Naive thymus-derived CD4-positive, alpha-beta T cell (primary cell): ENCODE results near the gene PPM1D. TPM values are rescaled to one million over a fixed set of nuclear protein-coding genes. Genes with fewer than 3 reads are reported as not detected.
A peak's percentile ranks its signal among the peaks of the same experiment; 100 is the strongest.
"Not testable (repeated sequence)": the region's sequence is repeated elsewhere in the genome, so short reads cannot be mapped to it uniquely, and the experiment has no call there.

ENCODE experiments used
- ATAC-seq: fragments of 150-1000 bp; cut with Tn5 transposase; 2 replicates; pipeline ENCODE4 v1.10.0; 2021; ENCODE audit warnings: mild to moderate bottlenecking, moderate library complexity
- CTCF ChIA-PET: fragments of 350-600 bp; sonication (Branson Sonifier 250); formaldehyde crosslinking; loops from one replicate; lab custom pipeline; 2021; ENCODE audit warnings: antibody characterized with exemption; lab: Charles Lee
- POLR2A ChIA-PET: fragments of 350-600 bp; sonication (Branson Sonifier 250); formaldehyde crosslinking; loops from one replicate; lab custom pipeline; 2021; ENCODE audit warnings: antibody characterized with exemption, inconsistent platforms; lab: Charles Lee
- DNase-seq, 9 donors: peaks; one replicate each; pipeline versions ENCODE4 v3.0.0 to v3.0.0-alpha.2; 2020 to 2022; ENCODE audit warnings: mixed read lengths in 1 of 9
- H3K27ac ChIP-seq: one replicate; pipeline ENCODE4 v1.7.0; 2013; ENCODE audit warnings: mild to moderate bottlenecking, low read depth, low read length, moderate library complexity
- H3K27me3 ChIP-seq, 2 donors: one replicate each; pipeline ENCODE4 v1.7.0; 2013; ENCODE audit warnings: low read length in 2 of 2, mild to moderate bottlenecking in 2 of 2, moderate library complexity in 2 of 2; ENCODE audit not compliant: control insufficient read depth in 2 of 2, insufficient read depth in 2 of 2
- H3K36me3 ChIP-seq, 3 experiments: 1 replicate in 2 of 3; 2 replicates in 1 of 3; pipeline ENCODE4 v1.7.0; 2013; ENCODE audit warnings: low read length in 3 of 3, mild to moderate bottlenecking in 3 of 3, moderate library complexity in 1 of 3; ENCODE audit not compliant: insufficient read depth in 3 of 3, control insufficient read depth in 2 of 3
- H3K4me1 ChIP-seq, 2 donors: one replicate each; pipeline ENCODE4 v1.7.0; 2013; ENCODE audit warnings: low read length in 2 of 2, mild to moderate bottlenecking in 2 of 2, moderate library complexity in 1 of 2; ENCODE audit not compliant: control insufficient read depth in 2 of 2, insufficient read depth in 2 of 2
- H3K4me3 ChIP-seq: 2 replicates; pipeline ENCODE4 v1.7.0; 2013; ENCODE audit warnings: mild to moderate bottlenecking, low read length
- H3K9me3 ChIP-seq, 3 experiments: 1 replicate in 2 of 3; 2 replicates in 1 of 3; pipeline ENCODE4 v1.7.0; 2013; ENCODE audit warnings: low read length in 3 of 3; ENCODE audit not compliant: control insufficient read depth in 2 of 3
- H3K27ac Mint-ChIP-seq, 9 donors: one replicate each; pipeline ENCODE4 v1.8.0; 2020 to 2022; ENCODE audit warnings: mixed read lengths in 9 of 9, mild to moderate bottlenecking in 8 of 9, moderate library complexity in 5 of 9, inconsistent platforms in 2 of 9
- H3K27me3 Mint-ChIP-seq, 5 donors: one replicate each; pipeline ENCODE4 v1.8.0; 2021 to 2022; ENCODE audit warnings: mixed read lengths in 5 of 5, mild to moderate bottlenecking in 1 of 5
- H3K36me3 Mint-ChIP-seq, 5 donors: one replicate each; pipeline ENCODE4 v1.8.0; 2020 to 2022; ENCODE audit warnings: mixed read lengths in 5 of 5, mild to moderate bottlenecking in 3 of 5, inconsistent platforms in 1 of 5
- H3K4me1 Mint-ChIP-seq, 7 donors: one replicate each; pipeline ENCODE4 v1.8.0; 2020 to 2022; ENCODE audit warnings: mixed read lengths in 7 of 7, mild to moderate bottlenecking in 3 of 7, inconsistent platforms in 1 of 7
- H3K4me3 Mint-ChIP-seq, 10 donors: one replicate each; pipeline ENCODE4 v1.8.0; 2020 to 2022; ENCODE audit warnings: mild to moderate bottlenecking in 10 of 10, mixed read lengths in 10 of 10, moderate library complexity in 6 of 10, inconsistent platforms in 2 of 10
- H3K9me3 Mint-ChIP-seq, 11 donors: one replicate each; pipeline ENCODE4 v1.8.0; 2020 to 2022; ENCODE audit warnings: mixed read lengths in 11 of 11, mild to moderate bottlenecking in 4 of 11, inconsistent platforms in 1 of 11, moderate library complexity in 1 of 11
- intact Hi-C, 2 donors: fragments of 100-400 bp; cut with micrococcal nuclease; formaldehyde crosslinking; loops; one replicate each; pipeline ENCODE4 v1.15.1; 2023
- polyA plus RNA-seq, 2 donors: library from polyadenylated mRNA; unstranded; fragments of 300-500 nt; fragmentation: Illumina TruSeq; gene quantifications; one replicate each; pipeline ENCODE4 v1.2.3, GENCODE V29; 2021
- total RNA-seq, 6 experiments: library from RNA in 5 of 6; stranded (reverse) in 5 of 6; gene quantifications; 1 replicate in 5 of 6; 2 replicates in 1 of 6; pipeline ENCODE4 v1.2.3 and lab custom pipeline; 2021 to 2026

The PPM1D gene
- total and polyA plus RNA-seq, 7 experiments from 2014 or later, result 8.6 to 18.8 (median 15.9) TPM

DNA sequence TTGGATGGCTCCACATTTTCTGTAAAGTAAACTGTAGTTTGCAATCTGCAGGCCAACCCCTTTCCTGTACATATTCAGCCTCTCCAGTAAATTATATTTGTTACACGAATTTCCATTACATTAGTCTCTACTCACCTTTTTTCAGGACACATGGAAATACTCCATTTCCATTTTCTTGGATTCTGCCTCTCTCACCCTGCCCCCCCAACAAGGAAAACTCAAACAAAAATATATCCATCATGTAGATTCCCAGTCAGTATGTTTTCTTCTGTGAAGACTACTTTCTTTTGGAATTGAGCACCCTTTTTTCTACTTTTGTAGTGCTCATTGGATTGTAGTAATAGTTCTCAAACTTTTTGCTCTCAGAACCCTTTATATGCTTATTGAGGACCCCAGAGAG is 2.9 kb downstream of the PPM1D start:
- ATAC-seq, result no peak
- intact Hi-C loops, result loop anchor here (5.0 to 10.0 kb wide), 2 partner anchors 468 to 1496 kb away; partner anchors contain the start of gene TRIM37 (in 2 of the 2)
- H3K9me3 Mint-ChIP-seq, result peaks cover 0 to 1% (median 0%) of the 10 kb centered on the region in 11 donors

DNA sequence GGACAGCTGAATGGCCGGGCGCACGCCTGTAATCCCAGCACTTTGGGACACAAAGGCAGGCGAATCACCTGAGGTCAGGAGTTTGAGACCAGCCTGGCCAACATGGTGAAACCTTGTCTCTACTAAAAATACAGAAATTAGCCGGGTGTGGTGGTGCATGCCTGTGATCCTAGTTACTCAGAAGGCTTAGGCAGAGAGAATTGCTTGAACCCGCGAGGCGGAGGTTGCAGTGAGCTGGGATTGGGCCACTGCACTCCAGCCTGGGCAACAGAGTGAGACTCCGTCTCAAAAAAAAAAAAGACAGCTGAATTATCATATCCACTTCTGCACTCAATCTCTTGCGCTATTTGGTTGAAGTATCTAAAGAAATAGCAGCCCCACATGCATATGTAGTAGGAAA is 3.5 kb downstream of the PPM1D start:
- ATAC-seq, CTCF ChIA-PET, H3K36me3 ChIP-seq, DNase-seq, H3K27ac ChIP-seq, H3K9me3 Mint-ChIP-seq, H3K27ac Mint-ChIP-seq, H3K4me3 ChIP-seq, H3K27me3 Mint-ChIP-seq, H3K27me3 ChIP-seq, H3K36me3 Mint-ChIP-seq, H3K9me3 ChIP-seq: not testable (repeated sequence)
- intact Hi-C loops, result loop anchor here (5.0 to 10.0 kb wide), 2 partner anchors 469 to 1496 kb away; partner anchors contain the start of gene TRIM37 (in 2 of the 2)
- H3K4me3 Mint-ChIP-seq, result peak overlapping the region in 8 of 10 donors; percentile 18 to 93 (median 28)
- POLR2A ChIA-PET, result interaction anchor here (0.6 kb wide), 1 partner anchor 68 kb away, joined by 3 read pairs; no protein-coding TSS in a partner anchor
- peaks cover 0 to 13% of the 10 kb centered on the region in 2 donors for H3K4me1 ChIP-seq
- peaks cover 34 to 72% (median 59%) of the 10 kb centered on the region in 7 donors for H3K4me1 Mint-ChIP-seq

More for the DNA sequence above, 2.9 kb downstream of the PPM1D start:
- no peak for DNase-seq
- ChIA-PET CTCF (interaction anchor here (0.6 kb wide), 1 partner anchor 267 kb away, joined by 3 read pairs; no protein-coding TSS in a partner anchor), POLR2A (no interaction called here)
- H3K9me3 ChIP-seq, result no peaks in the 10 kb centered on the region
- H3K36me3 ChIP-seq, result peaks cover 0 to 8% (median 0%) of the 10 kb centered on the region in 3 experiments
- Mint-ChIP-seq H3K27ac (peak overlapping the region in 2 of 9 donors; percentile 63 to 65), H3K27me3 (no peaks in the 10 kb centered on the region), H3K36me3 (peaks cover 0 to 5% (median 0%) of the 10 kb centered on the region in 5 donors), H3K4me1 (peaks cover 40 to 74% (median 62%) of the 10 kb centered on the region in 7 donors), H3K4me3 (peak overlapping the region; percentile 75 to 99 (median 96))
- H3K4me1 ChIP-seq, result peaks cover 0 to 13% of the 10 kb centered on the region in 2 donors
- H3K4me3 ChIP-seq, result no peak overlapping the region
- H3K27ac ChIP-seq, result no peak overlapping the region
- H3K27me3 ChIP-seq, result no peaks in the 10 kb centered on the region

DNA sequence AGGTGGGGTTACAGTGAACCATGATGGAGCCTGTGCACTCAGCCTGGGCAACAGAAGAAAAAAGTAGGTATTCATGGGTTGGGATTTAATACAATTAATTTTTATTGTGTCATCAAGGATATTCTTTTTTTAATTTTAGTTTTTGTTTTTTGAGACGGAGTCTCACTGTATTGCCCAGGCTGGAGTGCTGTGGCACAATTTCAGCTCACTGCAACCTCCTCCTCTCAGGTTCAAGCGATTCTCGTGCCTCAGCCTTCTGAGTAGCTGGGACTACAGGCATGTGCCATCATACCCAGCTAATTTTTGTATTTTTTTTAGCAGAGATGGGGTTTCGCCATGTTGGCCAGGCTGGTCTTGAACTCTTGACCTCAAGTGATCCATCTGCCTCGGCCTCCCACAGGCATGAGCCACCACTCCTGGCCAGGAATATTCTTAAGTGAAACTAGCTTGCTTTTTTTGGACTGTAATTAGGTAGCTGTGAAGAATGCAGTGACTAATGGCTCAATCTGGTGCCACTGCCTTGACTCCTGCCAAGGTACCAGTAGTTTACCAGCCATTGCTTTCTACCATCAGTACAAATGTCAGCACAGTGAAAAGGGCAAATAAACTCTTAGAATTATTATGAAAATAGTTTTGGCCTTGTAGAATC is 4.8 kb downstream of the PPM1D start:
- Histone ChIP-seq H3K9me3 (no peaks in the 10 kb centered on the region), H3K27me3 (no peaks in the 10 kb centered on the region), H3K36me3 (peaks cover 0 to 4% (median 0%) of the 10 kb centered on the region in 3 experiments), H3K27ac (no peak overlapping the region), H3K4me3 (no peak overlapping the region), H3K4me1 (peaks cover 0 to 9% of the 10 kb centered on the region in 2 donors)
- H3K36me3 Mint-ChIP-seq, result peaks cover 0 to 5% (median 0%) of the 10 kb centered on the region in 5 donors
- no peak for ATAC-seq
- H3K27ac Mint-ChIP-seq, result peak overlapping the region in 2 of 9 donors; percentile 15 to 41
- intact Hi-C loops, result loop anchor here (5.0 to 10.0 kb wide), 2 partner anchors 470 to 1498 kb away; partner anchors contain the start of gene TRIM37 (in 2 of the 2)
- peaks cover 31 to 71% (median 53%) of the 10 kb centered on the region in 7 donors for H3K4me1 Mint-ChIP-seq
- no peaks in the 10 kb centered on the region for H3K27me3 Mint-ChIP-seq
- POLR2A ChIA-PET, result no interaction called here
- H3K9me3 Mint-ChIP-seq, result peaks cover 0 to 1% (median 0%) of the 10 kb centered on the region in 11 donors
- DNase-seq, result no peak
- H3K4me3 Mint-ChIP-seq, result peak overlapping the region in 5 of 10 donors; percentile 4 to 93 (median 49)
- CTCF ChIA-PET, result no interaction called here

DNA sequence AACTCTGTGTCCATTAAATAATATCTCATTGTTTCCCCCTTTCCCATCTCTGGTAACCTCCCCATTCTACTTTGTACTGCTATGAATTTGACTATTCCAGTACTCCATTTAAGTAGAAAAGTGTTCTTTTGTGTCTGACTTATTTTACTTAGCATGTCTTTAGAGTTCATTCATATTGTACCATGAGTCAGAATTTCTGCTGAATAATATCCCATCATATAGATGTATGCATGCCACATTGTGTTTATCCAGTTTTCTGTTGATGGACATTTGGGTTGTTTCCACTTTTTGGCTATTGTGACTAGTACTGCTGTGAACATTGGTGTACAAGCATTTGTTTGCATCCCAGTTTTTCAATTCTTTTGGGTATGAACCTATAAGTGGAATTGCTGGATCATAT is 6.0 kb downstream of the PPM1D start:
- Mint-ChIP-seq H3K4me1 (peaks cover 31 to 80% (median 62%) of the 10 kb centered on the region in 7 donors), H3K4me3 (peak overlapping the region in 2 of 10 donors; percentile 18 to 42)
- CTCF ChIA-PET, result no interaction called here

DNA sequence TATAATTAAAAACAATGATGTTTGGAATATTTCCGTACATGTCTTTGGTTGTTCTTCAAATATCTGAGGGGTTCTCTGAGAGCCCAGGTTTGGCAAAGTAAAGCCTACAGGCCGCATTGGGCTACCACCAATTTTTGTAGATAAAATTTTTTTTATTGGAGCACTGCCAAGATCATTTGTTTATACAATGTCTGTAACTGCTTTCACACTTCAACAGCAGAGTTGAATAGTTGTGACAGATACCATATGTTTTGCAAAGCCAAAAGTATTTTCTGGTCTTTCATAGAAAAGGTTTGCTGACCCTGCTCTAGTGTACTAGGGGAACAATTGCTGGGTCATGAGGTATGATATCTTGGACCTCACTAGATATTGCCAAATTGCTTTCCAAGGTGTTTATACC is 10.5 kb downstream of the PPM1D start:
- no peaks in the 10 kb centered on the region for H3K27me3 Mint-ChIP-seq
- intact Hi-C loops, result no loop called here
- no peak for ATAC-seq

More for the DNA sequence above, 6.0 kb downstream of the PPM1D start:
- intact Hi-C loops, result loop anchor here in 1 of 2 donors (10.0 kb wide), 1 partner anchor 471 kb away; no protein-coding TSS in a partner anchor
- ATAC-seq (no peak), DNase-seq (no peak)
- H3K27ac ChIP-seq, result no peak overlapping the region
- H3K27ac Mint-ChIP-seq, result peak overlapping the region in 1 of 9 donors; percentile 63
- no peaks in the 10 kb centered on the region for H3K36me3 ChIP-seq
- no peaks in the 10 kb centered on the region for H3K9me3 ChIP-seq
- no peaks in the 10 kb centered on the region for H3K27me3 ChIP-seq
- H3K27me3 Mint-ChIP-seq, result no peaks in the 10 kb centered on the region
- no peak overlapping the region for H3K4me3 ChIP-seq
- peaks cover 0 to 5% (median 0%) of the 10 kb centered on the region in 5 donors for H3K36me3 Mint-ChIP-seq
- POLR2A ChIA-PET, result no interaction called here
- peaks cover 0 to 1% (median 0%) of the 10 kb centered on the region in 11 donors for H3K9me3 Mint-ChIP-seq
- H3K4me1 ChIP-seq, result peaks cover 0 to 14% of the 10 kb centered on the region in 2 donors

DNA sequence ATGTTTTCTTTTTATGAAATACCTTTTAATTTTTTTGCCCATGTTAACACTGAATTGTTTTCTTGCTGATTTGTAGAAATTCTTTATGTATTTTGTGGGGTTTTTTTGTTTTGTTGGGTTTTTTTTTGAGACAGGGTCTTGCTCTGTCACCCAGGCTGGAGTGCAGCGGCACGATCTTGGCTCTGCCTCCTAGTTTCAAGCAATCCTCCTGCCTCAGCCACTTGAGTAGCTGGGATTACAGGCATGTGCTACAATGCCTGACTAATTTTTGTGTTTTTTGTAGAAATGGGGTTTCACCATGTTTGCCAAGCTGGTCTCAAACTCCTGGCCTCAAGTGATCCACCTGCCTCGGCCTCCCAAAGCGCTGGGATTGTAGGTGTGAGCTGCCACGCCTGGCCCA is 11.3 kb downstream of the PPM1D start:
- Mint-ChIP-seq H3K36me3 (peaks cover 0 to 11% (median 4%) of the 10 kb centered on the region in 5 donors), H3K4me1 (peaks cover 0 to 55% (median 48%) of the 10 kb centered on the region in 7 donors)
- ATAC-seq, H3K27ac ChIP-seq, H3K4me1 ChIP-seq, intact Hi-C loops, H3K27ac Mint-ChIP-seq, H3K4me3 Mint-ChIP-seq, H3K9me3 Mint-ChIP-seq, H3K36me3 ChIP-seq, H3K4me3 ChIP-seq, CTCF ChIA-PET, DNase-seq, H3K27me3 ChIP-seq, H3K9me3 ChIP-seq, H3K27me3 Mint-ChIP-seq: not testable (repeated sequence)
- POLR2A ChIA-PET, result interaction anchor here (1.3 kb wide), 1 partner anchor 12 kb away, joined by 4 read pairs; the partner anchor contains the start of gene PPM1D

More for the DNA sequence above, 10.5 kb downstream of the PPM1D start:
- ChIA-PET POLR2A (no interaction called here), CTCF (interaction anchor here (0.7 kb wide), 1 partner anchor 185 kb away, joined by 5 read pairs; no protein-coding TSS in a partner anchor)
- no peaks in the 10 kb centered on the region for H3K9me3 ChIP-seq
- H3K4me1 Mint-ChIP-seq, result peaks cover 4 to 62% (median 54%) of the 10 kb centered on the region in 7 donors
- peaks cover 0 to 11% (median 4%) of the 10 kb centered on the region in 5 donors for H3K36me3 Mint-ChIP-seq
- no peak overlapping the region for H3K4me3 Mint-ChIP-seq
- no peak for DNase-seq
- H3K4me3 ChIP-seq, result no peak overlapping the region
- no peaks in the 10 kb centered on the region for H3K9me3 Mint-ChIP-seq
- H3K27ac Mint-ChIP-seq, result no peak overlapping the region
- H3K27ac ChIP-seq, result no peak overlapping the region
- H3K4me1 ChIP-seq, result peaks cover 0 to 5% of the 10 kb centered on the region in 2 donors
- H3K27me3 ChIP-seq, result no peaks in the 10 kb centered on the region
- H3K36me3 ChIP-seq, result no peaks in the 10 kb centered on the region
